ENCODE measurements around the gene HNF1B. TPM values are rescaled to one million over a fixed set of nuclear protein-coding genes. Genes with fewer than 3 reads are reported as not detected.
A peak's percentile ranks its signal among the peaks of the same experiment; 100 is the strongest.
"Not testable (repeated sequence)": the region's sequence is repeated elsewhere in the genome, so short reads cannot be mapped to it uniquely, and the experiment has no call there.

Gene HNF1B
- total RNA-seq, 2 donors from 2014 or later = 22.3 to 37.6 TPM

DNA sequence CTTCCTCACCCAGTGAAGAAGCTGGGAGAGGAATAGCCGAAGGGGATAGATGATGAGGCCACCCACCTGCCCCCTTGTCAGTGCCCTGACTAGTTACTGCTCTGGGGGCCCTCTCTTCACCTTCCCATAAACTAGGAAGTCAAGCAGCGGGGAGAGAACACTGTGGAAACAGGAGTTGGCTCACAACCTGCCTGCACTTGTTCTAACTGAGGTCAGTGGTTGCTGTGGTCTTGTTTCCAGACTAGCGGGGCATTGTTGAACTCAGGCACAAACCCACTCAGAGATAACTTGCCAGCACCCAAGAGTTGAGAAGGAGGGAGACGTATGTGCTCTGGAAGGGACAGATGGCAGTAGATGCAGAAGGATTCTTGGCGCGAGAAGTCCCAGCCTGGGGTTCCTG is 53.1 kb downstream of the HNF1B start:
- DNase-seq = no peak
- no peak for ATAC-seq
- Histone ChIP-seq H3K27me3 (no peaks in the 10 kb centered on the region), H3K27ac (peak overlapping the region in 1 of 4 donors; percentile 3), H3K36me3 (replicated peaks in 1 of 2; ENCODE audit: insufficient read depth in 1 of 2, low read depth in 2 of 2) (peaks cover 0 to 4% of the 10 kb centered on the region in 2 donors), H3K9me3 (no peaks in the 10 kb centered on the region), H3K4me3 (no peak overlapping the region), H3K4me1 (no peaks in the 10 kb centered on the region)
- 83 to 89% methylated on average over 6 of the region's 6 CpGs for WGBS, 2 donors
- intact Hi-C loops (cut with DNase I) = no loop called here
- no peak for TF ChIP-seq CTCF (IDR thresholded peaks at IDR 0.05)
- TF ChIP-seq POLR2A (IDR thresholded peaks at IDR 0.05) = no peak

- DNase-seq = no peak
- no peaks in the 10 kb centered on the region for H3K9me3 ChIP-seq
- no peak overlapping the region for H3K4me3 ChIP-seq
- peaks cover 0 to 6% of the 10 kb centered on the region in 2 donors for H3K36me3 ChIP-seq (replicated peaks in 1 of 2; ENCODE audit: insufficient read depth in 1 of 2, low read depth in 2 of 2)
- intact Hi-C loops (cut with DNase I) = no loop called here
- no peak for TF ChIP-seq POLR2A (IDR thresholded peaks at IDR 0.05)
- no peak for TF ChIP-seq CTCF (IDR thresholded peaks at IDR 0.05)
- no peak for ATAC-seq
- H3K4me1 ChIP-seq = no peaks in the 10 kb centered on the region
- H3K27ac ChIP-seq = no peak overlapping the region
- H3K27me3 ChIP-seq = no peaks in the 10 kb centered on the region
- 57 to 68% methylated on average over 7 of the region's 7 CpGs for WGBS, 2 donors
Observed at GRCh38 chr17:37689317-37689716, 55.5 kb downstream of the HNF1B start.

DNA sequence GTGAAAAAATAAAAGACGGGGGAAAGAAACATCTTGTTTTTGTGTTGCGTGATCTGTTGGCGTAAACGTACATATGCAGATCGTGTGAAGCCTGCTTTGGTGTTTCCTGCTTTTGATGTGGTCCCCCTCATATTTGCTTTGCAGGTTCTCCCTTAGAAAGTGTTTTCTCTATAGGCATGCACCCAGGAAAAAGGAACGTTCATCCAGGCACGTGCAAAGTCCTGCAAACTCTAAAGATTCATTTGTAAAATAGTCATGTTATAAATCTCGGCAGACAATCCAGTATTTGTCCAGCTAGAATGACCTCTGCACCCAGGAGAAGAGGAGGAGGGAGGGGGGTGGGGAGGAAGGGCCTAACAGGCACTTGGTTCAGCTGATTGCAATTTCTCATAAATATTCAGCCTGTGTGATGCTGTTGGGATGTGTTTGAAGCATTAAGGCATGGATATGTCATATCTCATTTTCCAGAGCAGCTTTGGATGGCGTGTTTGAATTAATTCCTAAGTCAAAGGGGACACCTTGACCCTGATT is 61.3 kb downstream of the HNF1B start:
- no peak overlapping the region for H3K4me3 ChIP-seq
- 47 to 48% methylated on average over 9 of the region's 9 CpGs for WGBS, 2 donors
- DNase-seq (no peak), ATAC-seq (no peak)
- intact Hi-C loops (cut with DNase I) = no loop called here
- peak overlapping the region in 1 of 4 donors; percentile 5 for H3K27ac ChIP-seq
- H3K36me3 ChIP-seq (replicated peaks in 1 of 2; ENCODE audit: insufficient read depth in 1 of 2, low read depth in 2 of 2) = peaks cover 0 to 6% of the 10 kb centered on the region in 2 donors
- TF ChIP-seq POLR2A (IDR thresholded peaks at IDR 0.05) (no peak), CTCF (IDR thresholded peaks at IDR 0.05) (no peak)
- no peaks in the 10 kb centered on the region for H3K4me1 ChIP-seq
- no peaks in the 10 kb centered on the region for H3K27me3 ChIP-seq
- H3K9me3 ChIP-seq = no peaks in the 10 kb centered on the region

DNA sequence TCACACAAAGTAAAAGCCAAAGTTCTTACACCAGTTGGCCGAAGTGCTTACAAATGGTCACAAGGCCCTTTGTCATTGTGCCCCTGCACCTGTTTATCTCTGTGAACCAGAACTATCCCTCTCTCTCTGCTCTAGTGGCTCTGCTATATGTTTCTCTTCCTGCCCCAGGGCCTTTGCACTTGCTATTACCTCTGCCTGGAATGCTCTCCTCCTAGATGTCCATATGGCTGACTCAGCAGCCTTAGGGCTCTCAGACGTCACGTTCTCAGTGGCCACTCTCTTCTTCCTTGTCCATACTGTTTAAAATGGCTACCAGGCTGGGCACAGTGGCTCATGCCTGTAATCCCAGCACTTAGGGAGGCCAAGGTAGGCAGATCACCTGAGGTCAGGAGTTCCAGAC is 62.9 kb downstream of the HNF1B start:
- ATAC-seq = no peak

GRCh38 chr17:37679995-37680394 is 64.9 kb downstream of the HNF1B start:
- intact Hi-C loops (cut with DNase I); H3K27ac ChIP-seq; DNase-seq; H3K4me3 ChIP-seq; H3K36me3 ChIP-seq (replicated peaks in 1 of 2; ENCODE audit: insufficient read depth in 1 of 2, low read depth in 2 of 2); ATAC-seq; H3K4me1 ChIP-seq; H3K27me3 ChIP-seq; H3K9me3 ChIP-seq: not testable (repeated sequence)
- 88% methylated on average over 2 of the region's 2 CpGs for WGBS, 2 donors

More for the DNA sequence above, 62.9 kb downstream of the HNF1B start:
- Histone ChIP-seq H3K4me3 (no peak overlapping the region), H3K4me1 (no peaks in the 10 kb centered on the region), H3K9me3 (no peaks in the 10 kb centered on the region), H3K36me3 (replicated peaks in 1 of 2; ENCODE audit: insufficient read depth in 1 of 2, low read depth in 2 of 2) (peaks cover 0 to 4% of the 10 kb centered on the region in 2 donors), H3K27me3 (no peaks in the 10 kb centered on the region), H3K27ac (no peak overlapping the region)
- intact Hi-C loops (cut with DNase I) = no loop called here
- WGBS, 2 donors = 89 to 92% methylated on average over 3 of the region's 3 CpGs
- TF ChIP-seq CTCF (IDR thresholded peaks at IDR 0.05) (no peak), POLR2A (IDR thresholded peaks at IDR 0.05) (no peak)
- no peak for DNase-seq
